ENCODE results near the gene MYOM1. TPM values are rescaled to one million over a fixed set of nuclear protein-coding genes. Genes with fewer than 3 reads are reported as not detected.

Gene MYOM1
- total RNA-seq, 2 experiments from 2014 or later, result 0.59 to 0.91 TPM

DNA sequence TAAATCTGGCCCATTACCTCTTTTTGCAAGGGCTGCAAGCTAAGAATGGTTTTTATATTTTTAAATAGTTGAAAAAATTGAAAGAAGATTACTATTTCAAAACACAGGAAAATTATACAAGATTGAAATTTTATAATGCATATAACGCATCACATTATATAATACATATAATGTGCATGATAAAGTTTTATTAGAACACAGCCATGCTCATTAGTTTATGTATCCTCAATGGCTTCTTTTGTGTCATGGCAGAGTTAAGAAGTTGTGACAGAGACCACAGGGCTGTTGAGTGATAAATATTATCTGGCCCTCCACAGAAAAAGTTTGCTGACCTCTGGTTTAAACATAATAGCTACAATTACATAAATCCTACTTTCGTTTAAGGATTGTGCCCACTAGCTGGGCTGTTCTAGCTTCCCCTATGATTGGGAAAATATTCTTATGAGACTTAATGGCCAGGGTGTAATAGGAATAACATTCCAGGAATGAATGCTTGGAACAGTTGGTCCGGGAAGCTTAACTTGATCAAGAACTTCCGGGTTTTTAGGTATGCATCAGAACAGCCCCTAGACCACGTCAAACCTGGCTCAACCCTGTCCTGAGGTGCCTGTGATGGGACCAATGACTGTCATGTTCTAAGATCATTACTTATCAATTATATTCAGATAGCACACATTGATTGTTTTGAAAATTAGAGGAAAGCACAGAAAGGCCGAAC lies 108.1 kb downstream of the MYOM1 start:
- POLR2A ChIA-PET, result no interaction called here

DNA sequence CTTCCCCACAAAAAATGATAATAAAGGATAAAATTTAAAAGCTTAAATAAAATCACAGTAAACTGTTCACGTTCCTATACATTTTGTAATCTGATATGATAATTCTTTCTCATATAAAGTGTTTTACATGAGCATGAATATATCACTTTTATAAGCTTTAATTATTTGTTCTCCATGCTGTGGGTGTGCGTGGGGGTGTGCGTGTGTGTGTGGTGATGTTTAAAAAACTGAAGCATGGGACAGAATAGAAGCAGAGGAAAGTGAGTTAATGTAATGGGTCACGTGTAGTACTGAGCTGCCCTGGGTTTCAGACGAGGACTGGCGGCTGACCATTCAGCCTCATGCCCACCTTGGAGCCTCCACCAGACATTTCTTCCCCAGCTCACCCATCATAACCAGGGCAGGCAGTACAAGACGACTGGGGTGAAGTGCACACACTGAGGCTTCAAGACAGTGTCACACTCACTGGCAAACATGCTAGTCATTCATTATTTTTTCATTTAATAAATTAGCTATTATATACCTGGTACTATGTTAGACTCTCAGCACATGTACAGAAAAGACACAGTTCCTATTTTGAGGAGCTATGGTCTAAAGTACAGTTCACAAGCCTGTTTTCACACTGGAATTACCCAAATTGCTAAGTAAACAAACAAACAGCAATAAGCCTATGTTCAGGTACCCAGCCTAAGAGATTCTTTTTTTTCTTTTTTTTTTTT lies 109.6 kb downstream of the MYOM1 start:
- ChIA-PET CTCF (interaction anchor here (1.4 kb wide), 1 partner anchor 18 kb away, joined by 5 read pairs; no protein-coding TSS in a partner anchor), POLR2A (no interaction called here)

More for the DNA sequence above, 108.1 kb downstream of the MYOM1 start:
- CTCF ChIA-PET, result no interaction called here

DNA sequence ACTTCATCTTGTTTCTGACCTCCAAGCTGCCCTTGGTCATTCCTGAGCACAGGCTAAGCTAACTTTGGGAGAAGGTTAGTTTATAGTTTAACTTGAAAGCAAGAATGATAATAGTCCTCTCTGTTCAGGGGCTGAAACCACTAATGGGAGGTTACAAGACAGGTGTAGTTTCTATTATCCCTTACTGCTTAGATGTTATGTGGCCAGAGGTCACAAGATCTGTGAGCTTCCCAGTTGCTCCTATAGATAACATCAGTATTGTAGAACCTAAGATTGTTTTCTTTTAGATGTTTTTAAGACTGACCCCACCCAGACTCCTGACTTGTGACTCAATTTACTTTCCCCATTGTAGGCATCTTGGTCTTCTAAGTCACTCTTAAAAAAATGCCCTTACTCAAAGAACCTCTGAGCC lies 112.0 kb downstream of the MYOM1 start:
- CTCF ChIA-PET, result interaction anchor here (0.7 kb wide), 1 partner anchor 21 kb away, joined by 3 read pairs; no protein-coding TSS in a partner anchor

DNA sequence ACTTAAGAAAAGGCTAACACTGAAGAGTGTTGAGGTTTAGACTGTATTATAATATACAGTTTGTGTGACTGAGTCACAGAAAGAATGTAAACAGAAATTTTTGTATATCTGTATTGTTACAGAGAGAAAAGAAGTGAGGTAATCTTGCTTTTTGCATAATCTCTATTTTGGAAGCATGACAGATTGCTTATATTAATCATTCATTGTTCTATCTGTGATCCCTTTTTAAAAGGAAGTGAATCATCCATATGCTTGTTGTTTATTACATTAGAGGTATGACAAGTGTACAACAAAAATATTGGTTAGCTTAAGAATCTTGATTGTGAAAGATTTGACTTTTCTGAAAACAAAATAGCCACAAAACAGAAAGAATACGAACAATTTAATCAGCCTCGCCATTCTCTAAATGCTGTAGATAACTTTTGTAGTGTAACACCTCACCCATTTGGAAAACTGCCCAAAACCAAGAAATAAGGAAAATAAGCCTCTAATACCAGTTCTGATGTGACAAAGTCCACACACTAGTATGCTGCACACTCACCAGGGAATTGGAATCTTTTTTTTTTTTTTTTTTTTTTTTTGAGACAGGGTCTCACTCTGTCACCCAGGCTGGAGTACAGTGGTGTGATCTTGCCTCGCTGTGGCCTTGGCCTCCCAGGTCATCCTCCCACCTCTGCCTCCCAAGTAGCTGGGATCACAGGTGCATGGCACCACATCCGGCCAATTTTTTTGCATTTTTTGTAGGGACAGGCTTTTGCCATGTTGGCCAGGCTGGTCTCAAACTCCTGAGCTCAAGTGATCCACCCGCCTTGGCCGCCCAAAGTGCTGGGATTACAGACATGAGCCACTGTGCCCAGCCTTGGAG lies 115.3 kb downstream of the MYOM1 start:
- CTCF ChIA-PET, result interaction anchor here (0.9 to 1.1 kb wide), 2 partner anchors 25 to 42 kb away, joined by 3 to 4 read pairs; no protein-coding TSS in a partner anchor

More for the DNA sequence above, 112.0 kb downstream of the MYOM1 start:
- POLR2A ChIA-PET, result no interaction called here

DNA sequence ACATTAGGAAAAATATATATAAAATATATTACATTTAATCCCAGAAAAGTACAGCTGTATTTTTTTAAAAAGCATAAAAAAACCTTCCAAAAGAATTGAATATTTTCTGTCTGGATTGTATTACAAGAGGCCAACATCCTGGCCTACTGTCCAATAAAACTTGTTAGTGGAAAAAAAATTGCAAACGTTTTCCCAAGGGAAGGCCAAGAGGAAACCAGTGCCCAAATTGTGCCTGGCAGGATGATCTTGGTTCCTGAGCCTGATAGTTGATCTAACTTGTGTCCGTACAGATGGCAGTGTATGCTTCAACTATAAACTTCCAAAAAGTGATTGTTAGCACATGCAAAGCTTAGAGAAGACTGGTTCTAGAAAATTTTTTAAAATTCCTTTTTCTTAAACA lies 116.2 kb downstream of the MYOM1 start:
- ChIA-PET POLR2A (no interaction called here), CTCF (no interaction called here)

More for the DNA sequence above, 115.3 kb downstream of the MYOM1 start:
- POLR2A ChIA-PET, result interaction anchor here (0.6 kb wide), 1 partner anchor 98 kb away, joined by 3 read pairs; no protein-coding TSS in a partner anchor

DNA sequence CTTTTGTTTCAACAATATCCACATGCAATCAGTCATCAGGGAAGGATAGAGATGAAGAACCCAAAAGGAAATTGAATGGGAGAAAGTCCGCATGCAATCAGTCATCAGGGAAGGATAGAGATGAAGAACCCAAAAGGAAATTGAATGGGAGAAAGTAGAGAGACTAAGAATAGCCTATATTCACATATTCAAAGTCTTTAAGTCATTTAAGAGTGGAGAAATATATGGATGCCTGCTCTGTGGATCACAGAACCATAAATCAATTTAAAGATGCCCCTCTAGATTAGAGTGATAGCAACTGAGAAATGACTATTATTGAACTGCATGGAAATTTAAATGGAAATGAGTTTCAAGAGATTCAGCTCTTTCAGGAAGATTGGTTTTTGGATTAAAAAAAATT lies 116.8 kb downstream of the MYOM1 start:
- ChIA-PET POLR2A (no interaction called here), CTCF (no interaction called here)

DNA sequence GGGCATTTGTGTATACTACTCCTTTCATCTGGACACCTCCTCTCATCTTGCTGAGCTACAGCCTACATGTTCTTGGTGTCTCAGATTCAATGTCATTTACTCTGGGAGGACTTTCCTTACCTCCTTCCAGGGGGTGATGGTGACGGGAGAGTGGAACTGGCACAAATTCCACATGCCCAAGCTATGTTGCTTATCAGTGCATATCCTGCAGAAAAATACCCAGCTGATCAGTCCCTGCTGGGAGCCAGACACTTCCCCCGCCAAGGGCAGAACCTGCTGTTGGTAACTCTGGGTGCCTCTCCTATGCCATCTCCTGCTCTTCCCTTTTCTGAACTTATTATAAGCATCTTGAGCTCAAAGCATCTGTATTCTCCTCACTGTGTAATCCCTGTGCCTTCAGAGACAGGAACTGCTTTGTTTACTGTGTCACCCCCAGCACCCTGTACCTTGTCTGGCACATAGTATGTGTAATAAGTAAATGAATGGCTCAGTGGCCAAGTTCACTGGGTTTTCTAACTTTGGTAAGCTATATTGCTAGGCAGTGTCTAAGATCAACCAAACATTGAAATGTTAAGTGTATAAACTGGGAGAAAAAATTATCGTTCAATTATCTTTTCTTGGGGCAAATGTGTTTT lies 119.2 kb downstream of the MYOM1 start:
- CTCF ChIA-PET, result no interaction called here
- POLR2A ChIA-PET, result no interaction called here

DNA sequence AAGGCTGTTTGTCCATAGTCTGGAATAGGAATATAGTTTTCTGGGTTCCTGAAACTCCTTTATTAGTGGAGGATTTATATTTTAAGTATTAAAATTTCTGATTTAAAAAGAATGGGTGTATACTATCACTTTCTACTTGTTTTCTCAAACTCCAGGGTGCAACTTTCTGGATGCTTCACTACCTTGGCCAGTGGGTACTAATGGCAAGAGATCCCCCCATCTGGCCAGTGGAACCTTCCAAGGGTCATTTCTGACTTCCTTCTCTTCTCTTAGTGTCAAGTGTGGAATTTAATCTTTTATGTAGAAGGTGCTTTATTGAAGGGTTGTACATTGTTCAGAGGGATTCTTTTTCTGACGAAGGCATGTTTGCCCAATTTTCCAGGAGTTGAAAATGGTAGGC lies 120.4 kb downstream of the MYOM1 start:
- ChIA-PET CTCF (no interaction called here), POLR2A (no interaction called here)

DNA sequence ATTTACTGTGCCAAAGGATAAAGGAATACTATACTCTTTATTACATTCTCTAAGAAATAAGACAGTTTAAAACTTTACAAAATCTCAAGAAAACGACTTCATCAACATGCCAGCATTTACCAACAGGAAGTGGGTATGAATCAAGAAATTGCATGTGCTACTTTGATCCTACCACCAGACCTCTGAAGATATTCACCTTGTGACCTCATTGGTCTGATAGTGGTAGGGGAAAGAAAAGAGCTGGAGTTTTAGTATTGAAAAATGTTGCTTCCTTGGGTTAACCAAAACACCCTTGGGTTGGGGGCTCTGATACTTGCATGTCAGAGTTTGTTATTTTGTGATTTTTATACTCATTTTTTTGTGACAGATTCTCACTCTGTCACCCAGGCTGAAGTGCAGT lies 122.7 kb downstream of the MYOM1 start:
- ChIA-PET POLR2A (no interaction called here), CTCF (interaction anchor here (1.8 kb wide), 1 partner anchor 35 kb away, joined by 5 read pairs; no protein-coding TSS in a partner anchor)

DNA sequence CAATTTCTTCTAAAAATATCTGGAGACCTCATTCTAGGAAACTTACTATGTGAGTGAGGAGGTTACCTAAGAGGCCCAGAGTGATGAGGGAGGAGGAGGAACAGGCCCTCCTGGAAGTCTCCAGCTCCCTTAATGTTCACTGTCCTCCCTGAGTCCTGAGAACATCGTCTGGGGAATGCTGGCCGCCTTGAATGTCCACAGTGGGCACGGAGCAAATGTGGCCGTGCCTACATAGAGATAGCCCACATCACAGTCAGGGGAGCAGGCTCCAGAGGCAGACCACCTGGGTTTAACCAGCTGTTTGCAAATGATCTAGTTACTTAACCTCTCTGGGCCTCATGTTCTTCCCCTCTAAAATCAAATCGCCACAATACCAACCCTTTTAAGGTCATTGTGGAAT lies 123.8 kb downstream of the MYOM1 start:
- POLR2A ChIA-PET, result no interaction called here

DNA sequence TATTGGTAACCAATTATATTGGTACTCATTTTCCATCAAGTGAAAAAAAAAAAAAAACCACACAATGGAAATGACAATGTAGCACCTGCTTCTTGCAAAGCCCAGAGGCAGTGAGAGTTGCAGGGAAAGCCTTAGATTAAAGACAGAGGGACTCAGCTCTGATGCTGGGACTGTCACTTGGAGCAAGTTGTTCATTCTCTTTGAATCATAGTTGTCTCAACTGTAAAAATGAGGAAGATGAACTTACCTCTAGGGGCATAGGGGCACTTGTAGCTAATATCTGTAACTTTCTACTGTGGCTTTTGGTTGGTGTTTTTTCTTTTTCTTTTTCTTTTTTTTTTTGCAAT lies 125.5 kb downstream of the MYOM1 start:
- ChIA-PET POLR2A (no interaction called here), CTCF (no interaction called here)

More for the DNA sequence above, 123.8 kb downstream of the MYOM1 start:
- CTCF ChIA-PET, result interaction anchor here (0.8 kb wide), 1 partner anchor 11 kb away, joined by 3 read pairs; no protein-coding TSS in a partner anchor

DNA sequence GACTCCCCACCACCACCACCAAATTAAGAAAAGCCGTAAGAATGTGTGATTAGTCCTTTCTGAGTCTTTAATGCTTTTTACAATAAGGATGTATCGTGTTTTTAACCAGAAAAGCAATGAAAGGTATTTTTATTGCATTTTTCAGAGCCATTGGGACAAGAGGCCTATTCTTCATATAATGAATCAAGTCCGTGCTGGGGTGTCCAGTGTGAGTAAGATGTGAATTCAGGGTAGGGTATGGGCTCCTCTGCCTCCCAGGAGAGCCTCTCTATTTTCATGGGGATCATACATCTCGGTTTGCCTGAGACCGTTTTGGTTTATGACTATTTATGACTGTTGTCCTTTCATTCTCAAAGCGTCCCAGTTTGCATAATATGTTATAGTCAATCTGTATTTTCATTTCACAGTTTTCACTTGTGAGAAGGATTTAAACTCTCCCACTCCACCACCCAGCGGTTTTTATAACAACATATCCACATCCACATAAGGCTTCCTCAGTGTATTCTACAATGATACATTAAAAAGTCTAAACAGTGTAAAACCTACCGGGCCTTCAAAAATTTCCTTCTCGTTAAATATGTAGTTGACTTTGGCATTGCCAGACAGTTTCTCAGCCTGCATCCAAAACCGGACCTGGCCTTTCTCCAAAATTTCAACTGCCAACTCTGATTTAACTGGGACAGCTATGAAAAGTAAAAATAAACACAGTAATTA lies 126.0 kb downstream of the MYOM1 start:
- ChIA-PET POLR2A (no interaction called here), CTCF (no interaction called here)

DNA sequence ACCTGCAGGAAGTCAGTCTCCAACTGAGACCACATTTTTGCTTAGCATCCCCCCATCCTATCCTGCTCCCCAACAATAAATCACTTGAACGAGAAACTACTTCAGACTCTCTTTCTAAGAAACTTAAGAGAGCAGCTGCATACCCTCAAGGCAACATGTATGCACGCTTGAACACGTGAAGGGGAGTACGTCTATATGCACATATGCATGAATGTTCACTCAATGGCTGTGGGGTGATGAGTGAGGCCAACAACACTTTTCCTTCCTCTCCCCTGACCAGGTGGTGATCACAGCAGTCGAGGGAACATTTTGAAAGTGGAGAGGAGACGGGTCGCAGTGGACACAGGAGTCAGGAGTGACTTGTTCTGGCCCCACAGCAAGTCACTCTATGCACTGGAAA lies 127.0 kb downstream of the MYOM1 start:
- ChIA-PET CTCF (no interaction called here), POLR2A (no interaction called here)

DNA sequence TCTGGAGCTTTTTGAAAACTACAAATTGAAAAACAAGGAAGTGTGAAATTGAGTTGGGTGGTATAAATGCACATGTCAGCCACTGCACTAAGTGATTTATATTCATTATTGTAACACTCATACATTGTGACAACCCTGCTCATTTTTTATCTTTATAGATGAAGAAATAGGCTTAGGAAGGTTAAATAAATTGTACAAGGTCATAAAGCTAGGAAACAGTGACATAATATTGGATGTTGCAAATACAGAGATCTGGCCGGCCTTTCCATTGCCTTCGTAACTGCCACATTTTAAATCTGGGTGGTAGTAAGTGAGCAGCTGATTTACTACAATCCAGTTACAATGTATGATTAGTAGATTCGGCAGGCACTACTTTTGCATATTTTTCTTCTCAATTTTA lies 130.2 kb downstream of the MYOM1 start:
- CTCF ChIA-PET, result interaction anchor here (0.5 to 2.1 kb wide), 3 partner anchors 12 to 122 kb away, joined by 3 to 6 read pairs (median 4); no protein-coding TSS in a partner anchor
- POLR2A ChIA-PET, result no interaction called here

DNA sequence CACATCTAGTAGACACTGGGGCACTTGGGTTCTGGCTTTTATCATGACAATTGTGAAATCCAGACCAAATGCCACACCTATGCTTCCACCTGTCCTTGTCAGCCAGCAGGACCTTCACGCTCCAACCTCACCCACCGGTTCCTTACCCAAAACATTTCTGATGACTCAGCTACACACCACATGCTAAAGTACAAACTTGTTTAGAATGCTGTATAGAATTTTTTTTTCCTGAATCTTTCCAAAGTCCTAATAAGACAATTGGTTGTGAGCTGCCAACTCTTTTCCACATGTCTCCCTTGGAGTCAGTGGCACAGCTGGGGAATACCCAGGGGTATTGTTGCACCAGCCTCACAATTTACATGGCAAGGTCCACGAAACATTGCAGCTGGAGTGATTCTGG lies 131.3 kb downstream of the MYOM1 start:
- ChIA-PET POLR2A (no interaction called here), CTCF (interaction anchor here (2.1 kb wide), 1 partner anchor 25 kb away, joined by 6 read pairs; no protein-coding TSS in a partner anchor)

DNA sequence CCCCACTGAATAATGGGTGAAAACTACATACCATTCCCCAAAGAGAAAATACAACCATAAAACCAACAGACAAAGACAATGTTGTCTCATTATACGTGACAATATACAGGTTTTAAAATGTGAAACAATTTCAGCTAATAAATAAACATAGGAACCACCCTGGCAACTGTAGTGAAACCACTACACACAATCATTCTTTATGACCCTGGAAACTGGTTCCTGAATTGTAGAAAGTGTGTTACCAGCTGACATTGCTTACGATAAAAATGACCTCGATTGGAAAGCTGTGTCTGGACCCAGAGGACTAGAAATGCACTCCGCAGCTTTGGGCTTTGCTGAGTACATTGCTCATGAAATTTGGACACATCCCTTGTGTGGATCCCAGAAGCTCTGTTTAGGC lies 132.9 kb downstream of the MYOM1 start:
- CTCF ChIA-PET, result interaction anchor here (0.7 kb wide), 1 partner anchor 92 kb away, joined by 3 read pairs; no protein-coding TSS in a partner anchor
- POLR2A ChIA-PET, result no interaction called here

DNA sequence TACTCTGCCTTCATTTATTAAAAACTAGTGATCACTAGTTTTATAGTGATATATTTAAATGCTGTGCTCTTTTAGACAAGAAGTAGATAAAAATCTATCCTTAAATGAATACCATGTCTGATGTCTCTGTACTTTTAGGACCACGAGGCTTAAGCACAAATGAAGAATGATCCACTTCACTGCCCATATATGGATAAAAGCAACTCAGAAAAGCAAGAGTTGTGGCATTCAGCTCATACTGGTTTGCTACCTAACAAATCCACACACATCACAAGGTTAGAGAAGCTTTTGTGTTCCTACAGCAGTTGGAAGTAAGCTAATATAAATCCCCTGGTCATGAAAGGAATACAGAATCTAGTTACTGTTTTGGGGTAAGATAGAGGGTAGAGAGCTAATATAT lies 134.2 kb downstream of the MYOM1 start:
- ChIA-PET POLR2A (no interaction called here), CTCF (interaction anchor here (1.1 kb wide), 1 partner anchor 10 kb away, joined by 3 read pairs; no protein-coding TSS in a partner anchor)

DNA sequence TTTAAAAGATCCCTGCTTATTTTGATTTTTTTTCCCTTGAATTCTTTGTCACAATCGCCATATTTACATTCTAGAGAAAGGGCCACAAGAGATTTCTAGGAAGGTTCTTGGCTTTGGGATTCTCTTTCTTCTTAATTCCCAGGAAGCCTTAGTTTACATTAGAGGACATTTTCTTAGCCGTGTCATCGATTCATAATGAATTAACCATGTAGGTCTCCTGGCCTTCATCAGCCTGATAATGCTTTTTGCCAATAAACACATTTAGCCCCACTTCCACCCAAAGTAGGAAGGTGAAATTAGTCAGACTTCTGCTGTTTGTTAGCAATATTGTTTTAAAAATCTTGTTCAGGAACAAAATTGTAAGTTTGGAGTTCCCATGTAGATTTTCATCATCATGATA lies 135.6 kb downstream of the MYOM1 start:
- CTCF ChIA-PET, result no interaction called here
- POLR2A ChIA-PET, result no interaction called here

DNA sequence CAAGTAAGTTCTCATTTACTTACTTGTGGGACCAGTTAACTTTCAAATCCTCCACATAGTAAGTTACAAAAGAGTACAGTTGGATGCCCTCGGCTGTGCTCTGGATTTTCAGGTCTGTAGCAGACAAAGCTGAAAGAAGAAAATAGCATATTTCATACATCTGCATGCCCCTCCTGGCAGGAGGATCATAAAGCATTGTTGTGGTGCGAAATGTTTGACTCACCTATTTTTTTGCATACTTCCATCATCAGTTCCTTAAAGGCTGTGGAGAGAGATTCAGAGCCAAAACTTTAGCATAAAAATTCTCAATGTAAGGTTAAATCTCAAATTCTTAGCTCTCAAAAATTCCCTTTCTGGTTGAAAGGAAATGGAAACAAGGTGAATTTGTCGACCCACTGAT lies 136.0 kb downstream of the MYOM1 start:
- CTCF ChIA-PET, result no interaction called here
- POLR2A ChIA-PET, result no interaction called here

Measured in activated CD8-positive, alpha-beta memory T cell treated with anti-CD3 and anti-CD28 coated beads for 36 hours (primary cell).